NOMO-1 treated with DMSO at 0.1 percent for 48 hours (cell line): ENCODE measurements around the gene TRAF3.
"Not testable (repeated sequence)": the region's sequence is repeated elsewhere in the genome, so short reads cannot be mapped to it uniquely, and the experiment has no call there.

ENCODE experiments used
- DNase-seq: peaks from one replicate; lab custom pipeline; 2025; ENCODE audit not compliant: unreplicated experiment; lab: John Stamatoyannopoulos, UW

The TRAF3 gene

DNA sequence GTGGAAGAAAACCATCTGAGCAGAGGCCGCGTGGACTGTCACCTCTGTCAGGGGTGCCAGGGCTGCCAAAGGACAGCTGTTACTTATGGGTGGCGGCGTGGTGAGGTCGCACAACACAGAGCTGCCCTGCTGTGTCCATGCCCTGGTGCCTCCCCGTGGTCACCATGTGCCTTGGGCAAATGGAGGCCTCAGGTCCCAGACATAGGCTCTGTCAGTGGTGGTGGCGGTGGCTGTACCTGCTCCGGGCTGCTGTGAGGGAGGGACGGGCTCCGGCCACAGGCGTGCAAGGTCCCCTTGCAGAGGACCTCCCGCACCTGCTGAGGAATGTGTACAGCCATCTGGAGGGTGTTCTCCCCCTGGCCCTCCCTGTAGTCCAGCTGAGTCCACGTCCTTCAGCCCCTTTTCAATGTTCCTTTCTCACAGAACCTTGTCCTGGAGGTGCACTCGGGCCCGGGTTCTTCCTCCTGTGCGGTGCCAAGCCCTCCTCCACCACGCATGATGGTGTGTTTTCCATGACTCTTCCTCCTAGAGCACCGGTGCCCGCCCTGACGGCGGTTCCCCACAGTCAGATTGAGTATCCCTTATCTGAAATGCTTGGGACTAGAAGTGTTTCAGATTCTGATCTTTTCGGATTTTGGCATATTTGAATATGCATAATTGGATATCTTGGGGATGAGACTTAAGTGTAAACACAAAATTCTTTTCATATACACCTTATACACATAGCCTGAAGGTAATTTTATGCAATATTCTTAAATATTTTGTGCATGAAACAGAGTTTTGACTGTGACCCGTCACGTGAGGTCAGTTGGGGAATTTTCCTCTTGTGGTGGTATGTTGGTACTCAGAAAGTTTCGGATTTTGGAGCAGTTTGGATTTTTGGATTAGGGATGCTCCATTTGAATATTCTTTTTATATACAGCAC, 49.8 kb downstream of the TRAF3 start:
- DNase-seq, result no peak

- no peak for DNase-seq
These were observed 50.5 kb downstream of the TRAF3 start for GRCh38 chr14:102827716-102828115.

GRCh38 chr14:102828151-102828550, 50.9 kb downstream of the TRAF3 start:
- no peak for DNase-seq

GRCh38 chr14:102829016-102829548, 51.8 kb downstream of the TRAF3 start:
- no peak for DNase-seq

DNA sequence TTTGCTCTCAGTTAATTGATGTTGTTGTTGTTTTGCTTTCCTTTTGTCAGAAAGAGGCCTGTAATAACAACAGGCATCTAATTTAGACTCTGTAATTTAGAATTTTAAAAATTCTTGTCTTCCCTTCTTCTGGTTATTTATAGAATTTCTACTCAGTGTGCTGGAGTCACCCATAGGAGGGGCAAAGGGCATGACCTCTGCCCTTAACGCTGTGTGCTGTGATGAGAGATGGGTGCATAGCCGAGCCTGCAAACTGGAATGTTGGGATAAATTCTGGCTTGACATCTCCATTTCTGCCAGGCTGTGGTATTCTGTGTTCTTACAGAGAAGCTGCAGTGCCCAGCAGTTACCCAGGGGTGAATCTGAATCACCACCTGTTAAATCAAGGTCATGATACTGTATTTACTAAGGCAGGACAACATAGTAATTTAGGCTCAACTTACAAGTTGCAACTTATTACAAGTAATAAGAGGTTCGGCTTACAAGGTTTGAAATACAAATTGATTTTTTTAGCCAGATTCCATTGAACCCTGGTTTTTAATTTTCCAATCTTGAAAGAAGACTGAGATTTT, 53.3 kb downstream of the TRAF3 start:
- no peak for DNase-seq

- DNase-seq, result no peak
These were observed 54.0 kb downstream of the TRAF3 start for GRCh38 chr14:102831163-102831804.

DNA sequence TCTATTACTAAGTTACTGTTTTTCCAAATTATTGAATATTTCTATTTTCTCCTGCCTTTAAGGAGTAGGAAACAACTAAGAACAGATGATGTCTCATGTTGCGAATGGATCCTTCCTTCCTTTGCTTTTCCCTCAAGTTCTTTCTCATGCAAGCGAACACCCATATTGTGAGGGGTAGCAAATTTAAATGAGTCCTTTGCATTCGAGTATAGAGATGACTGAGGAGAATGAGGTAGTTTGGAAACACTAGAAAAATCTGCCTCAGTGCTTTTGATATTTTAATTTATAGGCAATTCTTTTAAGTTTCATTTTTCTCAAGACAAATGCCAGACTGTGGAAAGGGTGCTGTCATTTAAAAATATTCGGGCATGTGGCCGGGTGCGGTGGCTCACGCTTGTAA, 56.1 kb downstream of the TRAF3 start:
- DNase-seq, result no peak

DNA sequence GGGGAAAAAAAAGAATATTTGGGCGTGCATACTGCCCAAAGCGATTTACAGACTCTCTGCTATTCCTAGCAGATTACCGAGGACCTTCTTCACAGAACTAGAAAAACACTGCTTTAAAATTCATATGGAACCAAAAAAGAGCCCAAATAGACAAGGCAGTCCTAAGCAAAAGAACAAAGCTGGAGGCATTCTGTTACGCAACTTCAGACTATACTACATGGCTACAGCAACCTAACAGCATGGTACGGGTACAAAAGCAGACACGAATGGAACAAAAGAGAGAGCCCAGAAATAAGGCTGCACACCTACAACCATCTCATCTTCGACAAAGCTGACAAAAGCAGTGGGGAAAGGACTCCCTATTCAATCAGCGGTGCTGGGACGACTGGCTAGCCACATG, 56.7 kb downstream of the TRAF3 start:
- DNase-seq, result no peak

- no peak for DNase-seq
These were observed 58.7 kb downstream of the TRAF3 start for GRCh38 chr14:102835959-102836358.

DNA sequence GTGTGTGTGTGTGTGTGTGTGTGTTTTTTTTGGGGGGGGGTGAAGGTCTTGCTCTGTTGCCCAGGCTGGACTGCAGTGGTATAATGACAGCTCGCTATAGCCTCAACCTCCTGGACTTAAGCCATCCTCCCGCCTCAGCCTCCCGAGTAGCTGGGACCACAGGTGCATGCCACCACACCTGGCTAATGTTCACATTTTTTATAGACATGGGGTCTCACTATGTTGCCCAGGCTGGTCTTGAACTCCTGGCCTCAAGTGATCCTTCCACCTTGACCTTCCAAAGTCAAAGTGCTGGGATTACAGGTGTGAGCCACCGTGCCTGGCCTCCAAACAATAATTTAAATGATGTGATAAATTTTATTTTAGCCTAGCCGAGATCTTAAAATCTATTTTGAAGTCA, 59.9 kb downstream of the TRAF3 start:
- not testable (repeated sequence) for DNase-seq

GRCh38 chr14:102838501-102838900, 61.3 kb downstream of the TRAF3 start:
- DNase-seq, result no peak

DNA sequence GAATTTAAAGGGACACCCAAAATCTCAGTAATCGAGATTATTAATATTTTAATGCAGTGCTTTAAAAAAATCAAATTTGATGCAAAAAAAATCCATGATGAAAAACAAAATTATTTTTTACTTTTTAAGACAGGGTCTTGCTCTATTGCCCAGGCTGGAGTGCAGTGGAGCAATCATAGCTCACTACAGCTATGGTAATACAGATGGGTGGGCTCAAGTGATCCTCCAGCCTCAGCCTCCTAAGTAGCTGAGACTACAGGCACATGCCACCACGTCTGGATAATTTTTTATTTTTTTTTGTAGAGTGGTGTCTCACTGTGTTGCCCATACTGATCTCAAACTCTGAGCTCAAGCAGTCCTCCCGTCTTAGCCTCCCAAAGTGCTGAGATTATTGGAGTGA, 62.9 kb downstream of the TRAF3 start:
- no peak for DNase-seq

DNA sequence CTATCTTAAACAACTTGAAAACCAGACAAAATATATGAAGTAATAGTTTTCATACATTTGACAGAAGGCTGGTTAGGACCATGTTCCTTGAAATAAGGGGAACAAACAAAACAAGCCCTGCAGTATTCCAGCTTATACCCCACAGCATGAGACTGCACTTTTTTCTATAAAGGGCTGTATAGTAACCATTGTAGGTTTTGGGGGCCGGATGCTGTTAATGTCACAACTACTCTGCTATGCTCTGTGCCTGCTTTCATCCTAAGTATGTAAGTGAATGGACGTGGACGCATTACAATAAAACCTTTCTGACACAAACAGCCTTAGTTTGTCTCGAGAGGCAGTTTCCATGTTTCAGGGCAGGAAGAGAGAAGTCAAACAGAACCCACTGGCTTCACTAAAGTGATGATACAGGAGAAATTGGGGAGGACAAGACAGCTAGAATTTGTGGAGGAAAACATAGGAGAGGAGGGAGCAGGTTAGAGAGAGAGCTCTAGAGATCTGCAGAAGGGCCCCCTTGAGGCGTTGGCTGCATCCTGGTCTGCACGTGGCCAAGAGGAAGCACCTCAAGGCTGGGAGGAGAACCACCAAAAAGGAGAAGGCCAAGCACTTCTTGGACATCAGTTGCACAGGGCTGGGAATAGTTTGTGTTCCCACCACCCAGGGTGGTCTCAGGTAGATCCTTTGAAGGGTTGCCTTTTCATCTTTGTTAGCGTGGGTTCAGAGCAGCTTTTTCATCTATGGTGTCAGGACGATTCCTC, 63.7 kb downstream of the TRAF3 start:
- no peak for DNase-seq

- no peak for DNase-seq
These were observed 71.7 kb downstream of the TRAF3 start for GRCh38 chr14:102848830-102849525.

DNA sequence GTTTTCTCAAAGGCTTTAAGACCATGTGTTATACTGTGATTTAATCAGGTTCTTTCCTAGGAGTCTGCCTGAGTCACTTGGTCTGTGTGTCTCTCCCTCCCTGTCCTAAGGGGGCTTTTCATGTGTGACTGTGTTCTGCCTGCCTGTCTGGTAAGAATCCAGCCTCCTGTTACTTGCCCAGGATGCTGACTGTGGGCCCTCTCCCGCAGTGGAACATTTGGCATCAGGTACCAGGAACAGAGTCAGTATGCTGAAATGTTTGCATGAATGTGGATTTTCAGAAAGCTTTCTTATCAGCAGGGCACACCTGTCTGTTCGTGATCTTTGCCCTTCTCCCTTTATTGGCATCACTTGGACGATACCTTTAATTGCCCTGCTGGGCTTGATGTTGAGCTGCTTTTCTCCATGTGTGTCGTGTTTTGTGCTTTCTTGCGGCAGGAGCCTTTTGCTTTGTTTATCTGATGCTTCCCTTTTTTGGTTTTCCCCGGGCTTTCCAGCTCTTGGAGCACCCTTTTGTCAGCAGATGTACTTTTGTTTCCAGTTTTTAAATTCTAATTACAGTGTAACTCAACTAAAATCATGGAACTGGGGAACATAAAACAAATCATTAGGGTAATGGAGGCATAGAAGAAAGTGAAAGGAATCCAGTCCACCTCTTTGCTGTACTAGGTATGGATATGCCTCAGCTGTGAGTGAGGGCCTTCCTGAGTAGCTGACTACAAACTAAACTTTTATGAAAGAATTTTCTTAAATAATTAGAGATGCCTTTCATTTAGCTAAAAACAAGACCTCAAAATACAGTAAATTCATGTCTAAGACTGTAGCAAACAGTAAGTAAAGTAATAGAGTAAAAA, 72.5 kb downstream of the TRAF3 start:
- no peak for DNase-seq

- DNase-seq, result peak; percentile 13
These were observed 76.4 kb downstream of the TRAF3 start for GRCh38 chr14:102853648-102854047.

- DNase-seq, result peak; percentile 1
These were observed 76.9 kb downstream of the TRAF3 start for GRCh38 chr14:102854091-102854703.

- no peak for DNase-seq
These were observed 78.9 kb downstream of the TRAF3 start for GRCh38 chr14:102856179-102856578.

GRCh38 chr14:102857444-102857843, 80.2 kb downstream of the TRAF3 start:
- DNase-seq, result no peak
